GM04503 (cell line): ENCODE measurements around the gene MICOS13.

Experiments
- DNase-seq: peaks from one replicate; pipeline ENCODE4 v3.0.0-alpha.2; 2012; ENCODE audit warnings: low read depth

The MICOS13 gene

GRCh38 chr19:5667751-5668271, 12.5 kb downstream of the MICOS13 start:
- no peak for DNase-seq

- no peak for DNase-seq
Observed at GRCh38 chr19:5666921-5667610, 13.2 kb downstream of the MICOS13 start.

GRCh38 chr19:5665781-5666513, 14.4 kb downstream of the MICOS13 start:
- no peak for DNase-seq

- DNase-seq = no peak
Observed at GRCh38 chr19:5664515-5664914, 15.8 kb downstream of the MICOS13 start.

GRCh38 chr19:5663904-5664303, 16.4 kb downstream of the MICOS13 start:
- DNase-seq = no peak

- no peak for DNase-seq
Observed at GRCh38 chr19:5661483-5661882, 18.8 kb downstream of the MICOS13 start.

- DNase-seq = no peak
Observed at GRCh38 chr19:5655412-5655811, 24.9 kb downstream of the MICOS13 start.

GRCh38 chr19:5654931-5655330, 25.4 kb downstream of the MICOS13 start:
- DNase-seq = no peak

GRCh38 chr19:5652261-5652660, 28.1 kb downstream of the MICOS13 start:
- DNase-seq = no peak

GRCh38 chr19:5651361-5651760, 29.0 kb downstream of the MICOS13 start:
- no peak for DNase-seq

GRCh38 chr19:5648464-5648863, 31.9 kb downstream of the MICOS13 start:
- DNase-seq = no peak

GRCh38 chr19:5646703-5647102, 33.6 kb downstream of the MICOS13 start:
- no peak for DNase-seq

GRCh38 chr19:5645409-5645808, 34.9 kb downstream of the MICOS13 start:
- DNase-seq = no peak

GRCh38 chr19:5644037-5644436, 36.3 kb downstream of the MICOS13 start:
- peak; percentile 35 for DNase-seq

GRCh38 chr19:5643060-5643459, 37.3 kb downstream of the MICOS13 start:
- DNase-seq = no peak

GRCh38 chr19:5642204-5642603, 38.1 kb downstream of the MICOS13 start:
- DNase-seq = no peak

- no peak for DNase-seq
Observed at GRCh38 chr19:5641171-5641570, 39.1 kb downstream of the MICOS13 start.

- peak; percentile 61 for DNase-seq
Observed at GRCh38 chr19:5637971-5638370, 42.3 kb downstream of the MICOS13 start.

GRCh38 chr19:5635427-5635826, 44.9 kb downstream of the MICOS13 start:
- no peak for DNase-seq

- DNase-seq = no peak
Observed at GRCh38 chr19:5632657-5633056, 47.7 kb downstream of the MICOS13 start.

- DNase-seq = no peak
Observed at GRCh38 chr19:5632241-5632612, 48.1 kb downstream of the MICOS13 start.

GRCh38 chr19:5631567-5632240, 48.6 kb downstream of the MICOS13 start:
- DNase-seq = peak; percentile 34

- no peak for DNase-seq
Observed at GRCh38 chr19:5628919-5629481, 51.3 kb downstream of the MICOS13 start.
